NOMO-1 treated with dmso at 0.1 percent for 144 hours (cell line): ENCODE results near the gene FANCD2OS.
"Not testable (repeated sequence)": the region's sequence is repeated elsewhere in the genome, so short reads cannot be mapped to it uniquely, and the experiment has no call there.

Source experiments
- DNase-seq: peaks from one replicate; lab custom pipeline; 2025; ENCODE audit not compliant: unreplicated experiment; lab: John Stamatoyannopoulos, UW

Gene FANCD2OS

GRCh38 chr3:10093678-10094077 is 14.4 kb downstream of the FANCD2OS start:
- DNase-seq = no peak

GRCh38 chr3:10091387-10091786 is 16.7 kb downstream of the FANCD2OS start:
- DNase-seq = not testable (repeated sequence)

GRCh38 chr3:10090774-10091173 is 17.3 kb downstream of the FANCD2OS start:
- DNase-seq = not testable (repeated sequence)

- DNase-seq = no peak
Observed at GRCh38 chr3:10090179-10090578, 17.9 kb downstream of the FANCD2OS start.

- DNase-seq = no peak
Observed at GRCh38 chr3:10088256-10088655, 19.8 kb downstream of the FANCD2OS start.

- DNase-seq = no peak
Observed at GRCh38 chr3:10085738-10086137, 22.3 kb downstream of the FANCD2OS start.

- no peak for DNase-seq
Observed at GRCh38 chr3:10081871-10082270, 26.2 kb downstream of the FANCD2OS start.

GRCh38 chr3:10074666-10075065 is 33.4 kb downstream of the FANCD2OS start:
- DNase-seq = no peak

- not testable (repeated sequence) for DNase-seq
Observed at GRCh38 chr3:10070077-10070476, 38.0 kb downstream of the FANCD2OS start.

GRCh38 chr3:10055097-10055496 is 53.0 kb downstream of the FANCD2OS start:
- no peak for DNase-seq
